ENCODE data around the gene NELFE. TPM values are rescaled to one million over a fixed set of nuclear protein-coding genes. Genes with fewer than 3 reads are reported as not detected.
"Not testable (repeated sequence)": the region's sequence is repeated elsewhere in the genome, so short reads cannot be mapped to it uniquely, and the experiment has no call there.

Gene NELFE
- polyA plus RNA-seq, 4 donors, result 72.5 to 97.9 (median 84.9) TPM

DNA sequence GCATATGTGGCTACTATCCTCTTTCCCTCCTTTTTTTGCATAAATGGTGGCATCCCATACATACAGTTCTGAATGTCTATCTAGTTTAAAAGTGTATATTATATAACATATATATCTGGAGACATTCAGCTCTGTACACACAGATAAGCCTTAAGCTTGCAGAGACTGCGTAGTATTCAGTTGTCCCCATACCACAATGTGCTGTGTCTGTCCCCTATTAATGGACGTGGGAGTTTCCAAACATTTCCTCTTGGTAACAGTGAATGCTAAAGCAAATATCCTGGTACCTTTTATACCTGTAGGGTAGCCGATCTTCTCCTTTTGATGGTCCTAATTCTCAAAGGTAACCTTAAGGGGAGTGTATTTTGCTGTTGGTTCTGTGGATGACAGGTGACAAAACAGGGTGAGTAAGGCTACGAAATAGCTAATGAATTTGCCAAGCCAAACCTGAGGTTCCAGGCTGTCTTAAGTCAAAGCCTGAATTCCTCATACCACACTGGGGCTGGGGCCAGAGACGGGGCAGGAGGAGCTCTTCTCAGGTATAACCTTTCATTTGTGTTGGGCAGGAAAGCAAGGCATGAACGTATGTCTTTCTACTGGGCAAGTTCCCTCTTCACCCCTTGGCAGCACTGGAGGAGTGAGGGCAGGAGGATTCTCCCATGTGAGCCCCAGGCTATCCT is 39.0 kb downstream of the NELFE start:
- no peak for DNase-seq (ENCODE audit: low read depth in 4 of 4, low spot score in 3 of 4)

- no peak for DNase-seq (ENCODE audit: low read depth in 4 of 4, low spot score in 3 of 4)
These were observed 40.6 kb downstream of the NELFE start for GRCh38 chr6:31918069-31918720.

DNA sequence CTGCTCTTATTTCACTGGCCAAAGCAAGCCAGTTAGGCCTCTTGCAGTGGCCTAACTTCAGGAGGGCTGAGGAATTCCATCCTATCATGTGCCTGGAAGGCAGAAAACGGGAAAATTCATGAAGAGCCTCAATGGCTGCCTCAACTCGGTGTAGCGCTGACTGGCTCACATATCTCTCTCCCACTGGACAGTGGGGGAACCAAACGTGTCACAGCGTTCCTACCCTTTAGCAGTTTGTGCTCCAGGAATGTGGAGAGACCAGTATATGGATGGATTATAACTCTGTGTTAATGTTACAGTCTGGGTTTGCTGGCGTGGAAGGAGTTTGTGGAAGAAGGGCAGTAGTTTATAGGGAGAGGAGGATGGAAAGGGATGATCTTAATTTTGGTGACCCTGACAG is 43.0 kb downstream of the NELFE start:
- DNase-seq (ENCODE audit: low read depth in 4 of 4, low spot score in 3 of 4), result no peak

DNA sequence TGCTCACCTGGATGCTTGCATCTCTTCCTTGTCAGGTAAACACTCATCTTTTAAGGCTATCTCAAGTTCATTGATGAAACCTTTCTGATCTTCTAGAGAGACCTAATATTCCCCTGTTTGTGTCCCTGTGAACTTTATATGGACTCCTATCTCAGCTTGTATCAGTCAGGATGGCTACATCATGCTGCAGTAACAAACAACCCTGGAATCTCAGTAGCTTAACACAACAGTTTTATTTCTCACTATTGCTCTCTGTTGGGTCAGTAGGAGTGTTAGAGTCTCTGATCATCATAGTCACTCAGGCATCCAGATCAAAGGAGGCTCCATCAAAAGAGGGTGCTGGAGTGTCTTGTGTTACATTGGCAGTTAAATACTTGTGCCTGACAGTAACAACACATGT is 43.4 kb downstream of the NELFE start:
- DNase-seq (ENCODE audit: low read depth in 4 of 4, low spot score in 3 of 4), result no peak

GRCh38 chr6:31911826-31912585 is 46.8 kb downstream of the NELFE start:
- no peak for DNase-seq (ENCODE audit: low read depth in 4 of 4, low spot score in 3 of 4)

DNA sequence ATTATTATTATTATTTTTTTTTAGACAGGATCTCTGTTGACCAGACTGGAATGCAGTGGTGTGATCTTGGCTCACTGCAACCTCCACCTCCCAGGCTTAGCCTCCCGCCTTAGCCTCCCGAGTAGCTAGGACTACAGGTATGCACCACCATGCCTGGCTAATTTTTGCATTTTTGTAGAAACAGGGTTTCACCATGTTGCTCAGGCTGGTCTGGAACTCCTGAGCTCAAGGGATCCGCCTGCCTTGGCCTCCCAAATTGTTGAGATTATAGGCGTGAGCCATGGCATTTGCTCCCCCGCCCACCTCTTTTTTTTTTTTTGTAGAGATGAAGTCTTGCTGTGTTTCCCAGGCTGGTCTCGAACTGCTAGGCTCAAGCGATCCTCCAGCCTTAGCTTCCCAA is 49.5 kb downstream of the NELFE start:
- not testable (repeated sequence) for DNase-seq (ENCODE audit: low read depth in 4 of 4, low spot score in 3 of 4)

DNA sequence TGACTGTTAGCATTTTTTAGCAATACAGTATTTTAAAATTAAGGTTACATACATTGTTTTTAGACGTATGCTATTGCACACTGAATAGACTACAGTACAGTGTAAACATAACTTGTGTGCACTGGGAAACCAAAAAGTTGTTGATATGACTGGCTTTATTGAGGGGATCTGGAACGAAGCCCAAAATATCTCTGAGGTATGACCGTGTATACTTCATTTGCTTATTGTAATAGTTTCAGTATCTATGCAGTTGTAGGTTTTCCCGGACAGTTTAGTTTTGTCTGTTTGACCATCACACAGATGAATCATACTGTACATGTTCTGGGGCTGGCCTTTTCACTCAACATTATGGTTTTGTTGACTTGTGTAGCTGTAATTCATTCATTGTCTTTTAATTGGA is 50.0 kb downstream of the NELFE start:
- DNase-seq (ENCODE audit: low read depth in 4 of 4, low spot score in 3 of 4), result no peak

DNA sequence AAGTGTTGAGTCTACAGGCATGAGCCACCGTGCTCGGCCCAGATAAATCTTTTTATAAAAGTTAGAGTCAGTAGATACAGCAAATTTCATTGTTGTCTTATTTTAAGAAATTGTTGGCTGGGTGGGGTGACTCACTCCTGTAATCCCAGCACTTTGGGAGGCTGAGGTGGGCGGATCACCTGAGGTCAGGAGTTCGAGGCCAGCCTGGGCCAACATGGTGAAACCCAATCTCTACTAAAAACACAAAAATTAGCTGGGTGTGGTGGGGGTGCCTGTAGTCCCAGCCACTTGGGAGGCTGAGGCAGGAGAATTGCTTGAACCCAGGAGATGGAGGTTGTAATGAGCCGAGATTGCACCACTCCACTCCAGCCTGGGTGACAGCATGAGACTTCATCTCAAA is 50.5 kb downstream of the NELFE start:
- DNase-seq (ENCODE audit: low read depth in 4 of 4, low spot score in 3 of 4), result not testable (repeated sequence)

- DNase-seq (ENCODE audit: low read depth in 4 of 4, low spot score in 3 of 4), result no peak
These were observed 51.5 kb downstream of the NELFE start for GRCh38 chr6:31907158-31907813.

- DNase-seq (ENCODE audit: low read depth in 4 of 4, low spot score in 3 of 4), result not testable (repeated sequence)
These were observed 52.0 kb downstream of the NELFE start for GRCh38 chr6:31906727-31907126.

DNA sequence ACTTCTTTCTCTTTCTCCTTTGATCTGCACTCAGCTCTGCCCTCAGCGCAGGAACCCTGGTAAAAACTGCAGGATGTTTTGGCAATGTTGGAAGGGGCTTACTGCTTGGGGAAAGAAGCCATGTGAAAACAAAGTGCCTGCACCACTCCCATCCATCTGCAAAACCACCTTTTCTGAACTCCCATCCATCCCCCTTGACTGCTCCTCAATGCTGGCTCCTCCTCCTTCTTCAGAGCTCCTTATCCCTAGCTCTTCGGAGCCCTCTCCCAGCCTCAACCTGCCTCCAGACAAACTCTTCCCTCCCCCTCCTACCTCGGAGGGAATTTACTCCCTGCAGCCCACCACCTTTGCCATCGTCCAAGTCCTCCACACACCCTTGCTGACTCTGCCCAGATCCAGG is 52.6 kb downstream of the NELFE start:
- no peak for DNase-seq (ENCODE audit: low read depth in 4 of 4, low spot score in 3 of 4)

DNA sequence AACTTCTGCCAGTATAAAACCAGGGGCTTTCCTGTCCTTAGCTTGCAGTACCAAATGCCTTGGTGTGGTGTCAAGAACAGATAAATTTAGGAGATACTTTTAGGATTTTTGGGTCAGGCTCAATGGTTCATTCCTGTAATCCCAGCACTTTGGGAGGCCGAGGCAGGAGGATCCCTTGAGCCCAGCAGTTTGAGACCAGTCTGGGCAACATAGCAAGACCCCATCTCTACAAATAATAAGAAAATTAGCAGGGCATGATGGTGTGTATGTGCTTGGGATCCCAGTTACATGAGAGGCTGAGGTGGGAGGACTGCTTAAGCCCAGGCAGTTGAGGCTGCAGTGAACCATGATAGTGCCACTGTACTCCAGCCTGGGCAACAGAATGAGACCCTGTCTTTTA is 53.7 kb downstream of the NELFE start:
- no peak for DNase-seq (ENCODE audit: low read depth in 4 of 4, low spot score in 3 of 4)

GRCh38 chr6:31903957-31904356 is 54.8 kb downstream of the NELFE start:
- no peak for DNase-seq (ENCODE audit: low read depth in 4 of 4, low spot score in 3 of 4)

Other genes with a start within 250 kb of the NELFE start
- not detected for gene LY6G6D, start 243.6 kb downstream of the NELFE start, polyA plus RNA-seq (ENCODE audit: insufficient read length in 4 of 4)
- gene LY6G6C, start 237.2 kb downstream of the NELFE start, polyA plus RNA-seq (ENCODE audit: insufficient read length in 4 of 4), result under 1 TPM in 3 of 4 donors, not detected in 1; 0.45 to 0.74 (median 0.63) TPM
- gene MPIG6B, start 235.6 kb downstream of the NELFE start, polyA plus RNA-seq (ENCODE audit: insufficient read length in 4 of 4), result 1 to 10 TPM; 1.1 to 2.9 (median 1.4) TPM
- gene DDAH2, start 229.7 kb downstream of the NELFE start, polyA plus RNA-seq (ENCODE audit: insufficient read length in 4 of 4), result 100 to 1,000 TPM; 150 to 213 (median 182) TPM
- 100 to 1,000 TPM; 201 to 309 (median 278) TPM for gene CLIC1, start 222.4 kb downstream of the NELFE start, polyA plus RNA-seq (ENCODE audit: insufficient read length in 4 of 4)
- 10 to 100 TPM; 14.2 to 51.0 (median 25.2) TPM for gene MSH5, start 219.0 kb downstream of the NELFE start, polyA plus RNA-seq (ENCODE audit: insufficient read length in 4 of 4)
- gene SAPCD1, start 196.3 kb downstream of the NELFE start, polyA plus RNA-seq (ENCODE audit: insufficient read length in 4 of 4), result 10 to 100 TPM in 2 of 4 donors, 1 to 10 TPM in 2; 2.7 to 13.0 (median 7.9) TPM
- 10 to 100 TPM in 1 of 4 donors, 1 to 10 TPM in 3; 1.5 to 11.1 (median 5.5) TPM for gene VWA7, start 181.6 kb downstream of the NELFE start, polyA plus RNA-seq (ENCODE audit: insufficient read length in 4 of 4)
- 10 to 100 TPM; 42.7 to 67.9 (median 60.0) TPM for gene VARS1, start 163.2 kb downstream of the NELFE start, polyA plus RNA-seq (ENCODE audit: insufficient read length in 4 of 4)
- gene LSM2, start 152.0 kb downstream of the NELFE start, polyA plus RNA-seq (ENCODE audit: insufficient read length in 4 of 4), result 10 to 100 TPM; 71.4 to 84.9 (median 84.3) TPM
- gene HSPA1L, start 143.7 kb downstream of the NELFE start, polyA plus RNA-seq (ENCODE audit: insufficient read length in 4 of 4), result 1 to 10 TPM; 3.1 to 4.4 (median 3.7) TPM
- 100 to 1,000 TPM in 3 of 4 donors, 10 to 100 TPM in 1; 88.1 to 159 (median 116) TPM for gene HSPA1A, start 143.4 kb downstream of the NELFE start, polyA plus RNA-seq (ENCODE audit: insufficient read length in 4 of 4)
- 100 to 1,000 TPM; 111 to 507 (median 160) TPM for gene HSPA1B, start 131.2 kb downstream of the NELFE start, polyA plus RNA-seq (ENCODE audit: insufficient read length in 4 of 4)
- 10 to 100 TPM; 23.9 to 77.5 (median 69.9) TPM for gene NEU1, start 96.2 kb downstream of the NELFE start, polyA plus RNA-seq (ENCODE audit: insufficient read length in 4 of 4)
- 10 to 100 TPM in 3 of 4 donors, 1 to 10 TPM in 1; 2.4 to 53.4 (median 41.4) TPM for gene SLC44A4, start 80.0 kb downstream of the NELFE start, polyA plus RNA-seq (ENCODE audit: insufficient read length in 4 of 4)
- 10 to 100 TPM; 69.0 to 99.0 (median 77.6) TPM for gene EHMT2, start 61.3 kb downstream of the NELFE start, polyA plus RNA-seq (ENCODE audit: insufficient read length in 4 of 4)
- gene ZBTB12, start 56.9 kb downstream of the NELFE start, polyA plus RNA-seq (ENCODE audit: insufficient read length in 4 of 4), result 10 to 100 TPM; 17.7 to 28.9 (median 22.0) TPM
- 10 to 100 TPM in 1 of 4 donors, 1 to 10 TPM in 3; 3.1 to 12.4 (median 5.0) TPM for gene C2, start 31.3 kb downstream of the NELFE start, polyA plus RNA-seq (ENCODE audit: insufficient read length in 4 of 4)
- gene CFB, start 12.9 kb downstream of the NELFE start, polyA plus RNA-seq (ENCODE audit: insufficient read length in 4 of 4), result 10 to 100 TPM in 1 of 4 donors, 1 to 10 TPM in 3; 4.6 to 13.0 (median 6.7) TPM
- gene SKIC2, start 204 bp upstream of the NELFE start, polyA plus RNA-seq (ENCODE audit: insufficient read length in 4 of 4), result 10 to 100 TPM; 33.1 to 51.5 (median 39.7) TPM
- 10 to 100 TPM; 22.6 to 37.5 (median 30.1) TPM for gene DXO, start 13.2 kb upstream of the NELFE start, polyA plus RNA-seq (ENCODE audit: insufficient read length in 4 of 4)
- gene C4A, start 23.1 kb upstream of the NELFE start, polyA plus RNA-seq (ENCODE audit: insufficient read length in 4 of 4), result 10 to 100 TPM in 3 of 4 donors, 1 to 10 TPM in 1; 8.6 to 26.2 (median 15.2) TPM
- 10 to 100 TPM; 10.3 to 27.3 (median 16.0) TPM for gene C4B, start 55.8 kb upstream of the NELFE start, polyA plus RNA-seq (ENCODE audit: insufficient read length in 4 of 4)
- 1 to 10 TPM in 3 of 4 donors, under 1 TPM in 1; 0.76 to 1.4 (median 1.1) TPM for gene CYP21A2, start 79.4 kb upstream of the NELFE start, polyA plus RNA-seq (ENCODE audit: insufficient read length in 4 of 4)
- 10 to 100 TPM in 2 of 4 donors, 1 to 10 TPM in 2; 4.6 to 98.0 (median 8.3) TPM for gene TNXB, start 150.4 kb upstream of the NELFE start, polyA plus RNA-seq (ENCODE audit: insufficient read length in 4 of 4)
- 100 to 1,000 TPM in 1 of 4 donors, 10 to 100 TPM in 3; 82.5 to 114 (median 85.7) TPM for gene ATF6B, start 169.3 kb upstream of the NELFE start, polyA plus RNA-seq (ENCODE audit: insufficient read length in 4 of 4)
- gene FKBPL, start 171.3 kb upstream of the NELFE start, polyA plus RNA-seq (ENCODE audit: insufficient read length in 4 of 4), result 1 to 10 TPM; 6.0 to 8.3 (median 6.9) TPM
- 1 to 10 TPM; 2.5 to 5.4 (median 3.4) TPM for gene PRRT1, start 193.0 kb upstream of the NELFE start, polyA plus RNA-seq (ENCODE audit: insufficient read length in 4 of 4)
- 10 to 100 TPM; 26.6 to 45.5 (median 34.9) TPM for gene PPT2, start 195.2 kb upstream of the NELFE start, polyA plus RNA-seq (ENCODE audit: insufficient read length in 4 of 4)
- 10 to 100 TPM; 21.2 to 45.5 (median 26.6) TPM for gene EGFL8, start 205.6 kb upstream of the NELFE start, polyA plus RNA-seq (ENCODE audit: insufficient read length in 4 of 4)
- gene AGPAT1, start 217.1 kb upstream of the NELFE start, polyA plus RNA-seq (ENCODE audit: insufficient read length in 4 of 4), result 100 to 1,000 TPM in 2 of 4 donors, 10 to 100 TPM in 2; 84.4 to 105 (median 99.7) TPM
- gene RNF5, start 219.4 kb upstream of the NELFE start, polyA plus RNA-seq (ENCODE audit: insufficient read length in 4 of 4), result 100 to 1,000 TPM in 1 of 4 donors, 10 to 100 TPM in 3; 57.4 to 103 (median 98.1) TPM
- gene AGER, start 225.3 kb upstream of the NELFE start, polyA plus RNA-seq (ENCODE audit: insufficient read length in 4 of 4), result 10 to 100 TPM; 14.3 to 30.0 (median 21.3) TPM
- gene PBX2, start 231.2 kb upstream of the NELFE start, polyA plus RNA-seq (ENCODE audit: insufficient read length in 4 of 4), result 100 to 1,000 TPM; 135 to 202 (median 172) TPM
- gene GPSM3, start 233.7 kb upstream of the NELFE start, polyA plus RNA-seq (ENCODE audit: insufficient read length in 4 of 4), result 10 to 100 TPM in 1 of 4 donors, 1 to 10 TPM in 3; 8.0 to 13.3 (median 8.8) TPM